EH (cell line): ENCODE data around the gene NID1.
"Not testable (repeated sequence)": the region's sequence is repeated elsewhere in the genome, so short reads cannot be mapped to it uniquely, and the experiment has no call there.

Experiments used
- DNase-seq: peaks from one replicate; pipeline ENCODE4 v3.0.0-alpha.2; 2015; ENCODE audit warnings: low read depth

Gene NID1

GRCh38 chr1:236092899-236093298, 28.0 kb upstream of the NID1 start:
- DNase-seq, result no peak

DNA sequence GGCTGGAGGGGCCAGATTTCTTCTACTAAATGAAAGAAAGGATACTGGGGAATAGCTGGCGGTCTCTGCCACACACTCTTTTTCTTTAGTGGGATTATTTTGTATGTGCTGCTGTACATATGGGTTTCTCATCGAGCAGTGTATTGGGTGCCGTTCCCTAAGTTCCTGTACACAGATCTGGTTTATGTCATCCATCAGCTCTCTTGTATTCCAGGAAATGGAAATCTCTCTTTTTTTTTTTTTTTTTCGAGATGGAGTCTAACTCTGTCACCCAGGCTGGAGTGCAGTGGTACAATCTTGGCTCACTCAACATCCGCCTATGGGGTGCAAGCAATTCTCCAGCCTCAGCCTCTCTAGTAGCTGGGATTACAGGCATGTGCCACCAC, 27.0 kb upstream of the NID1 start:
- no peak for DNase-seq

DNA sequence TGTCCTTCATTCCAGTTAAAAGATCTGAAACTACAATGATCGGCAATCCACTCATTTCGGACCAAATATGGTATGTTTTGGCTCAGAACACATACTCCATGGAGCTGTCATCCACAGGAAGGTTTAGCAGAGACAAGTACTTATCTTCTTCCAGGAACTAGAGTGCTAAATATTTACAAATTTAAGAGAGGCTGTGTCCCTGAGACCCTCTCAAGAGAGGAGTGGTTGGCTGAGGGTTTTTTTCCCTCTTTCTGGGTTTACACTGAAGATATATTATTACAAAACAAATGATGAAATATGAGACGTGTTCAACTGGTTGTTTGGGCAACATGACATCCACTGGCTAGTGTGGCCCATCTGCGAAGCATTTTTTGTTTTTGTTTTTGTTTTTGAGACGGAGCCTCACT, 25.9 kb upstream of the NID1 start:
- DNase-seq, result peak; percentile 29

GRCh38 chr1:236089046-236089773, 24.3 kb upstream of the NID1 start:
- peak; percentile 44 for DNase-seq

GRCh38 chr1:236086537-236086936, 21.6 kb upstream of the NID1 start:
- DNase-seq, result no peak

DNA sequence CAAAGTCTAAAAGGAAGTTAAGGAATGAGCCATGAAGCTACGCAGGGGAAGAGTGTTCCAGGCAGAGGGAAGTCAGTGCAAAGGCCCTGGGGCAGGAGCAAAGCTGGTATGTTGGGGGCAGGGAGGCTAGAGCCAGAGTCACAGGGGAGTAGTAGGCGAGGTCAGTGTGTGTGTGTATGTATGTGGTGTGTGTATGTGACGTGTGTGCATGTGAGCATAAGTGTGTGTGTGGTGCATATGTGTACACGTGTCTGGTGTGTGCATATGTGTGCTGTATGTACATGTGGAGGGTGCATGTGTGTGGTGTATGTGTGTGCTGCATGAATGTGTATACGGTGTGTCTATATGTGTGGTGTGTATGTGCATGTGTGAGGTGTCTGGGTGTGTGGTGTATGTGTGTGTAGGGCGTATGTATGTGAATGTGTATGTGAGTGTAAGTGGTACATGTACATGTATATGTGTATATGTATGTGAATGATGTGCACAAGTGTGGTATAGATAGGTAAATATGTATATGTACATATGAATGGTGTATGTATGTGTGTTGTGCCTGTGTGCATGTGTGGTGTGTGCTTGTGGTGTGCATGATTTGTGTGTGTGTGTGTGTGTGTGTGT, 20.8 kb upstream of the NID1 start:
- no peak for DNase-seq

GRCh38 chr1:236084386-236084730, 19.5 kb upstream of the NID1 start:
- no peak for DNase-seq

DNA sequence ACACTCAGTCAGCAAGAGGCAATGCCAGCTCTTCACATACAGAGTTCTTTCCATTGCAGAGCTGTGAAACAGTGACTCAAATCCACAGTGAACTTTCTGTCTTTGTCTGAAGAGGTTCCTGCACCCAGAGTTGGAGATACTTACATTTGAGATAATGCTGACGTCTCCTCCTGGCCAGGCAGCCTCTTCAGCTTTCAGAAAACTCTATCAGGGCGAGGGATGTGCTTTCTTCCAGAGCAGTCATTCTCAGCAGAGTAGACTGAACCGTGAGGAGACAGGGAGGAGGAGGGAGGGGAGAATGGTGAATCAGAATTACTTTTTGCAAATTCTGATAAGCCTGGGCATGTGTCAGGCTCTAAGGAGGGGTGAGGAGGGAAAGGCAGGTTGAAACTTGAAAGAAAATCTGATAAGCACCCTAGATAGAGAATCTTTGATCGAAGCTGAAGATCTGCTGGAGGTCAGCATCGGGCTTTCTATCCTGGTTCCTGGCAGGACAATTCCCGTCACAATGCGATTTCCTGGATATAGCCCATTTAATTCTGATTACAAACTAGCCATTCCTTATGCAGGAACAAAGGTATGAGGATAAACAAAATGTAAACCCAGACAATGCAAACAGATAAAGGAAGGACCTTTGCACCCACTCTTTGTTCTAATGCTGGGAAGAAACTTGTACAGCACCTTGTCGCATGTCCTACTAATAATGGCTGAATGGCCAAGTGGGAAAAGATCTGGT, 18.9 kb upstream of the NID1 start:
- DNase-seq, result peak; percentile 25

GRCh38 chr1:236082526-236082925, 17.6 kb upstream of the NID1 start:
- no peak for DNase-seq

GRCh38 chr1:236081546-236082227, 16.8 kb upstream of the NID1 start:
- DNase-seq, result peak; percentile 37

DNA sequence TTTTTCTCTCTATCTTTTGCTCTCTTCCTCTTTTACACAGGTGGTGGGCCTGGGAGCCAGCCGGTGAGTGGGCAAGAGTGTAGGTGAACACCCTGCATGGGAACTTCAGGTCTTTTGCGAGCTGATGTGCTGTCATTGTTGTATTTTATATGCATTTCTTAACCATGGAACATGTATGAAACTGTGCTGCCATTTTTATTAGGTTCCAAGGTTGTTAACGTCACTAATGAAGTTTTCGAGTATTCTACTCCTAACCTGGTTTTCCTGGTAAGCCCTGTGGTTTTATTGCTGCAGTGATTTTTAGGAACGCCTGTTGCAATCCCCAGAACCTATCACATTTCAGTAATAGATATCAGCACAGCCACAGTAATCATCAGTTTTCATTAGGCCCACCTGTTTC, 14.8 kb upstream of the NID1 start:
- DNase-seq, result no peak

DNA sequence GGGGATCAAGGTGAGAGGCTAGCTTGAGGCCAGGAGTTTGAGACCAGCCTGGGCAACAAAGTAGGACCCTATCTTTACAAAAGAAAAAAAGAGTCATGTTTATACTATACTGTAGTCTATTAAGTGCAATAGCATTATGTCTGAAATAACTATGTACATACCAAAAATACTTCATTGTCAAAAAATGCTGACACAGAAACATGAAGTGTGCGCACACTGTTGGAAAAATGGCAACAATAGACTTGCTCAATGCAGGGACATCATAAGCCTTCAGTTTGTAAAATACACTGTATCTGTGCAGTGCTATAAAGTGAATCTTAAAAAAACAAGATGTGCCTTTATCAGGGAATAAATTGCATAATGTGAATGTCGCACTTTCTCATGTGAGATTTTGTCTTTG, 14.1 kb upstream of the NID1 start:
- DNase-seq, result no peak

GRCh38 chr1:236078077-236078476, 13.2 kb upstream of the NID1 start:
- not testable (repeated sequence) for DNase-seq

- DNase-seq, result no peak
These were observed 11.0 kb upstream of the NID1 start for GRCh38 chr1:236075848-236076247.

DNA sequence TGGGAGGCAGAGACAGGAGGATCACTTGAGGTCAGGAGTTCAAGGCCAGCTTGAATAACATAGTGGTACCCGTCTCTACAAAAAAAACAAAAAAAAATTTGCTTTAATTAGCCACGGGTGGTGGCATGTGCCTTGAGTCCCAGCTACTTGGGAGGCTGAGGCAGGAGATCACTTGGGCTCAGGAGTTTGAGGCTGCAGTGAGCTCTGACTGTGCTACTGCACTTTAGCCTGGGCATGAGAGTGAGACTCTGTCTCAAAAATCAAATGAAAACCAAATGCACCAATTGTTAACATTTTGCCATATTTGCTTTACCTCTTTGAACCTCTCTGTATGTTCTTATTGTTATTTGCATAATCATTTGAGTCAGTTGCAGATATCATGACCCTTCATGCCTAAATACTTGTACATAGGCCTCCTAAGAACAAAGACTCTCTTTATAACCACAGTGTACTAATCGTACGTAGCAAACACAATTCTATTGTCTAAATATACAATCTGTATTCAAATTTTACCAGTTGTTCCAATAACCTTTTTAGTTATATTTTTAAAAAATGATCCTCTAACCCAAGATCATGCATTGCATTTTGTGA, 8.5 kb upstream of the NID1 start:
- no peak for DNase-seq

GRCh38 chr1:236072001-236072400, 7.1 kb upstream of the NID1 start:
- no peak for DNase-seq

DNA sequence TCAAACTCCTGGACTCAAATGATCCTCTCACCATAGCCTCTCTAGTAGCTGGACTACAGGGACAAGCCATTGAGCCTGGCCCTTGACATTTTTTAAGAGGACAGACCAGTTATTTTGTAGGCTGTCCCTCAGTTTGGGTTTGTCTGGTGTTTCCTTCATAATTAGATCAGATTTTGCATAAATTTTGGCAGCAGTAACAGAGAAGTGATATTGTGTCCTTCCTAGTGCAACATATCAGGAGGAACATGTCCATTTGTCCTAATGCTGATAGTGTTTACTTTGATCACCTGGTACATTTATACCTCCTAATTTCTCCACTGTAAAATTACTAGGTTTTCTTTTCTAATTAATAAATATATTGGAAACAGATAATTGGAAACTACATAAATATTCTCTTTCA, 5.9 kb upstream of the NID1 start:
- no peak for DNase-seq

DNA sequence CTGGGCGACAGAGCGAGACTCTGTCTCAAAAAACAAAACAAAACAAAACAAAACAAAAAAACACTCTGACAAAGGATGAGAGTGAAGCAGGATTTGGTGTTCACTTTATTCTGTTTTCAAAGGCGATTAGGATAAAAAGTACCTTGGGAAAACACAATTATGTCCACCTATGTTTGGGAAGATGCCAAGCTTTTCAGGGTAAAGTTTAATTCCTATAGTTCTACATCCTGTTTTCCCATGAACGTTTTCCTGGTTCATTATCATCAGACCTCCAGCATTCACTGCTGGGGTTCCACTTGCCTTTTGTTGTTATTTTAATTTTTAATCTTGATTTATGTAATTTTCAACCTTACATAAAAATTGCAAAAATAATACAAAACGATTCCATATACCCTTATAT, 4.9 kb upstream of the NID1 start:
- DNase-seq, result no peak

- DNase-seq, result peak; percentile 70
These were observed 3.1 kb upstream of the NID1 start for GRCh38 chr1:236067854-236068454.

- peak; percentile 18 for DNase-seq
These were observed 2.0 kb upstream of the NID1 start for GRCh38 chr1:236066828-236067386.

- no peak for DNase-seq
These were observed 1.2 kb upstream of the NID1 start for GRCh38 chr1:236066054-236066453.
